Measurements from ENCODE around the gene RPP40.
A peak's percentile ranks its signal among the peaks of the same experiment; 100 is the strongest.
"Not testable (repeated sequence)": the region's sequence is repeated elsewhere in the genome, so short reads cannot be mapped to it uniquely, and the experiment has no call there.

Gene RPP40, protein sequence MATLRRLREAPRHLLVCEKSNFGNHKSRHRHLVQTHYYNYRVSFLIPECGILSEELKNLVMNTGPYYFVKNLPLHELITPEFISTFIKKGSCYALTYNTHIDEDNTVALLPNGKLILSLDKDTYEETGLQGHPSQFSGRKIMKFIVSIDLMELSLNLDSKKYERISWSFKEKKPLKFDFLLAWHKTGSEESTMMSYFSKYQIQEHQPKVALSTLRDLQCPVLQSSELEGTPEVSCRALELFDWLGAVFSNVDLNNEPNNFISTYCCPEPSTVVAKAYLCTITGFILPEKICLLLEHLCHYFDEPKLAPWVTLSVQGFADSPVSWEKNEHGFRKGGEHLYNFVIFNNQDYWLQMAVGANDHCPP

DNA sequence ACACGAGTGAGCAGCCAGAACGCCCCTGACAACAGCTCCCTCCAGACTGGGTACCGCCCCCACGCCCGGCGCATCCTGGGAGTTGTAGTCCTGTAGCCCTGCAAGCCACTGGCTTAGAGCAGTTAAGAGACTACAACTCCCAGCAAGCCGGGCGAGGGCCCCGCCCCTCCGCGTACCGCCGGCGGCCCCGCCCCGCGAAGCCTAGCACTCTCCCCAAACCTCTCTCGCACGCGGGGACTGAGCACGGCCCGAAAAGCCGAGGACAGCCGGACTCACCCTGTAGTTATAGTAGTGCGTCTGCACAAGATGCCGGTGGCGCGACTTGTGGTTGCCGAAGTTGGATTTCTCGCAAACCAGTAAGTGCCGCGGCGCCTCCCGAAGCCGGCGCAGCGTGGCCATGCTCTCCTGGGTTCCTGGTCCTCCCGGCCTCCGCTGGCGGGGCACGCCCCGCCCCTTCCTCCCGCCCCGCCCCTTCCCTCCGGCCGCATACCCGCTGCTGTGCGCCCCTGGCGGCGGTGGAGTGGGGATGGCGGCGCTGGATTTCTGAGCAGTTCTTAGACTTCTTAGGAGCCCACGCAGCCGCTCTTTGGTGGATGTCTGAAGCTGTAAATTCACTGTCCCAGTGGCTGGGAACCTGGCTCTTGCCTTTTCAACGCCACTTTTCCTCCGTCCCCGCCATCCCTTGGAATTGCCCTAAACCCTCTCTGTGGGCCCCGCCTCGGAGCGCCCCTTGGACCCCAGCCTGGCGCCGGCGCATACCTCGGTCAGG, at the start of gene RPP40:
TSS of gene RPP40 (minus strand) at position 434 of the 769 bp plus-strand sequence. CDS start at position 399, 35 bp downstream.
- DNase-seq (ENCODE audit: low spot score) = peak; percentile 97

DNA sequence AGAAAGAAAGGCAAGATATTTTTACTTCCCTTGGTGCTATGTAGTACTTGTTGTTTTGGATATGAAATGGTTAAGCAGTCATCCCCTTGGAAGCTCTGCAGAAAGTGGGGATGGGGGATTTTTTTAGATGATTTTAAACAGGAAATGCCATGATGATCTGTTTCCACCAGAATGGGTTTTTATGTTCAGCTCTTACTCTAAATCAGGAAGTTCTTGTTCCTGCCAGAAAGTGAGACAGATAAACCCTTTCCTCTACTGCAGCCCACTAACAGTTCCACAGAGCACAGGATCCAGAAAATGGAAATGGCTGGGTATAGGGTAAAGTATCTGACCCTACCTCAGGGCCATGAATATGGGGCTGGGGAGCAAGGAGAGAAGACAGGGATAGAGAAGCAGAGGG, 49.2 kb upstream of the RPP40 start:
- DNase-seq (ENCODE audit: low spot score) = no peak

DNA sequence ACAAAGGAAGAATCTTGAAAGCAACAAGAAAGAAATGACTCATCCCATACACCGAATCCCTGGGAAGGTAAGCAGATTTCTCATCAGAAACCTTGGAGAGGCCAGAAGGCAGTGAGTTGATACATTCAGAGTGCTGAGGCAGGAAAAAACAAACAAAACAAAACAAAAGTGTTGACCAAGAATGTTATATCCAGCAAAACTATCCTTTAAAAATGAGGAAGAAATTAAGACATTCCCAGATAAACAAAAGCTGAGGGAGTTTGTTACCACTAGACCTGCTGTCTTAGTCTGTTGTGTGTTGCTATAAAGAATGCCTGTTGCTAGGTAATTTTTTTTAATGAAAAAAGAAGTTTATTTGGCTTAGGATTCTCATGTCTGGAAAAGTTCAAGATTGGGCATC, 47.6 kb upstream of the RPP40 start:
- DNase-seq (ENCODE audit: low spot score) = no peak

DNA sequence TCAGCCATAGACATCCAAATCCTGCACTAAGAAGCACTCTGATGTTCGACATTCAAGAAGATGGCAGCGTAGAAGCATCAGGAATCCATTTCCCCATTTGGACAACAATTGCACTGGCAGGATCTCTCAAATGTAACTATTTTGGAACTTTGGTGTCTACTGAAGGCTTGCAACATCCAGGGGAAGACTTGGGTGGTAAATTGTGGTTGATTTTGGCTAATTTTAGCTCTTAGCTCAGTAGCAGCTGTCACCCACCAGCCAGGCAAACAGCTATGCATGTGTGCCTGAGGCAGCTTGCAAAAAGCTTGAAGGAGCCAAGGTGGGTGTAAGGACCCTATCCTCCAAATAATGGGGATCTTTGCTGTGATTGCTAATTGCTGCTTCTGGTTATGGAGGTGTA, 46.2 kb upstream of the RPP40 start:
- no peak for DNase-seq (ENCODE audit: low spot score)

DNA sequence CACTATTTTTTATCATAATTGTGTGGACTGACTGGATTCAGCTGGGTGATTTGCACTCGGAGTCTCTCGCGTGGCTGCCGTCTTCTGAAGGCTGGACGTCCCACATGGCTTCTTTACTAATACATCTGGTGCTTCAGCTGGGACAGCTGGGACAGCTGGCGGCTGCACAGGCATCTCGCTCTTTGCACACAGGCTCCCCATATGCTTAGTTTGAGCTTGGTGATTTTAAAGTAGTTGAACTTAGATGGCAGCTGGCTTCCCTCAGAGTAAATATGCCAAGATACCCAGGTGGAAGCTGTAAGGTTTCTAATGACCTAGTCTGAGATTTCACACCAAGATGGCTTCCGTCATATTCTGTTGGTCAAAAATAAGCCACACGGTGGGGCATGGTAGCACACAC, 42.6 kb upstream of the RPP40 start:
- DNase-seq (ENCODE audit: low spot score) = no peak

DNA sequence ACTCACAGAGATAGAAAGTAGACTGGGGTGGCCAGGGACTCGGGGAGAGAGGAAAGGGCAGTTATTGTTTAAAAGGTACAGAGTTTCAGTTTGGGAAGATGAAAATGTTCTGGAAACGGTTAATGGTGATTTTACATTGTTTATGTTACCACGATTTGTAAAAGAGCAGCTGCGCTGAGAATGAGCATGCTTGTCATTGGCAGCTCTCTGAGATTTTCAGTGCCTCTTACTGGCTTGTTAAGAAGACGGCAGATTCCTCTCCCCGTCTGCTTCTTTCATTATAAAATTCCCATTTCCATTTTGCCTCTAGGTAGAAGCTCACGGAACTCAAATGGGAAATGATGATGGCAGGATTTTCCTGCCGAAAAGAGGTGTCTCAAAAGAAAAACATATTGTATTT, 41.6 kb upstream of the RPP40 start:
- no peak for DNase-seq (ENCODE audit: low spot score)

DNA sequence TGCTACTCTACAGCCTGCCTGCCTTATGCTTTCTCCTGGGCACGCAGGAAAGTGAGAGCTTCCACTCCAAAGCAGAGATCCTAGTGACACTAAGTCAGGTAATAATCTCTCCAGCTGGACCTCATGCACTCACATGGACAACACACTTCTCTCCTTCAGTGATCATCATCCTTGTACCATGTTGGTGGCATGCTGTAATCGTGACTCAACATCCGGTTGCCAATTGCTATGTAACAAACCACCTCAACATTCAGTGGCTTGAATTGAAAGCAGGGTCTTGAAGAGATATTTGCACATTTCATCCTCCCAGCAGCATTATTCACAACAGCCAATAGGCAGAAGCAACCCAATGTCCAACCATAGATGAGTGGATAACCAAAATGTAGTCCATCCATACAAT, 41.0 kb upstream of the RPP40 start:
- peak; percentile 10 for DNase-seq (ENCODE audit: low spot score)

DNA sequence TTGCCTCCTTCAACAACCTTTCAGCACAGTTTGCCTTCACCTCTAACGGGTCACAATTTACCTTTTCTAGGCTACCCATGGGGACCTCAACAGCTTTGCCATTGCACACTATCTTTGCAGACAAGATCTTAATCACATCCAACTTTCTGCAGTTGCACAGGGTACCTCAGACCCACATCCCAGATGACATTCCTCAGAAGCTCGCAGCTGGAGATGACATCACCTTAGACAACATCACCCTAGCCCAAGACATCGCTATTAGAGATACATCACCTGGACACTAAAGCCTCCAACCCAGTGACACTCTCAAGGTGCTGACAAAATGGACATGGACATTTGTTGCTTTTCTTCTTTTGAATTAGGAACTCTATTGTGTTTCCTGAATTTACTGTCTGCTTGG, 38.6 kb upstream of the RPP40 start:
- no peak for DNase-seq (ENCODE audit: low spot score)

DNA sequence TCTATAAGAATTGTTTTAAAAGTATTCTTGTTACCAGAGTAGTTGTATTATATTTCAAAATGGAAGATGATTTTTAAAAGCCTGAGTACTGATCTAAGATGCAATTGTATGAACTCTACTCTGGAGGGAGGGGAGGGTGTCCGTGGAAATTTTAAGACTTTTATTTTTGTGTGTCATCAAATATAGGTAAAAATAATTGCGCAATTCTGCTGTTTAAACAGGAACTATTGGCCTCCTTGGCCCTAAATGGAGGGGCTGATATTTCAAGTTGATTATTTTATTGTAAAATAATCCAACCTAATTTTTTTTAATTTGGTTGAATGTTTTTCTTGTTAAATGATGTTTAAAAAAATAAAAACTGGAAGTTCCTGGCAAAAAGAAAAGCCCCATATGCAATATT, 38.1 kb upstream of the RPP40 start:
- DNase-seq (ENCODE audit: low spot score) = no peak

DNA sequence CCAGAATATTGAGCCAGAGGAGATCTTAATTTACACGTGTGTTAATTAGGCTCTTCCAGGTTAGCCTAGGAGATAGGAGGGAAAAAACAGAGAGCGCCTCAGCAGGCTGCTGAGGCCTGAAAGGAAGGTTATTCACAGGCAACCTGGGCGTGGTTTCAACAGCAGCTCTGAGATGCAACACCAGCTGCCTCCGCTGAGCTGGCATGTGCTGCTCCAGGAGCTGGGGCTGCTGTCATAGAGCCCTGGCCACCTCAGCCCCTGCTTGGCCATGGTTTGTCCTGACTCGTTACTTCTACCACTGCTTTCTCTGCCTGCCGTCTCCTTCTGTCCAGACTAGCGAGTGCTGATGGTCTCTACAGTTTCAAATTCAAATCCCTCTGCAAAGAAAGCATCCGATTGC, 32.4 kb upstream of the RPP40 start:
- DNase-seq (ENCODE audit: low spot score) = peak; percentile 48

DNA sequence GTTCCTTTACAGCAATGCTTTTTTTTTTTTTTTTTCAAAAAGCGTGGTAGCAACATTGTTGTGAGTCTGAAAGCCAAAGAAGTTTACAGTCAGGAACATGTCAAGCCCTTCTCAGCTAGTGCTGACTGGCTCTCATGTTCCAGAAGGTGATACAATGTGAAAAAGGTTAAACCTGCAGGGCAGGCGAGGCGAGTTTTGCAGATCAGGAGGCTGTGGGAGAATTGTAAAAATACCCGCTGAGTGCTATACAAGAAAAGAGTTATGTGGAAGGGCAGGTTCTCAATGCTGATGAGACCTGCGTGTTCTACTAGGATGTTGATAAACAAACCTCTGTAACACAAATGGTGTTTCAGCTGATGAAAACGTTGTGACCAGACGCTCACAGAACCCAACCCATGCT, 30.9 kb upstream of the RPP40 start:
- no peak for DNase-seq (ENCODE audit: low spot score)

DNA sequence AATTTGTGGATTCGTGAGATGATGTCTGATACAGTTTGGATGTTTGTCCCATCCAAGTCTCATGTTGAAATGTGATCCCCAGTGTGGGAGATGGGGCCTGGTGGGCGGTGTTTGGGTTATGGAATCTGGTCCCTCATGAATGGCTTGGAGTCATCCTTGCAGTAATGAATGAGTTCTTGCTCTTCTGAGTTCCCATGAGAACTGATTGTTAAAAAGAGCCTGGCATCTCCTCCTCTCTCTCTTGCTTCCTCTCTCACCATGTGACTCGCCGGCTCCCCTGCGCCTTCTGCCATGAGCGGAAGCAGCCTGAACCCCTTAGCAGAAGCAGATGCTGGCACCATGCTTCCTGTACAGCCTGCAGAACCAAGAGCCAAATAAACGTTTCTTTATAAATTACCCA, 30.5 kb upstream of the RPP40 start:
- no peak for DNase-seq (ENCODE audit: low spot score)

DNA sequence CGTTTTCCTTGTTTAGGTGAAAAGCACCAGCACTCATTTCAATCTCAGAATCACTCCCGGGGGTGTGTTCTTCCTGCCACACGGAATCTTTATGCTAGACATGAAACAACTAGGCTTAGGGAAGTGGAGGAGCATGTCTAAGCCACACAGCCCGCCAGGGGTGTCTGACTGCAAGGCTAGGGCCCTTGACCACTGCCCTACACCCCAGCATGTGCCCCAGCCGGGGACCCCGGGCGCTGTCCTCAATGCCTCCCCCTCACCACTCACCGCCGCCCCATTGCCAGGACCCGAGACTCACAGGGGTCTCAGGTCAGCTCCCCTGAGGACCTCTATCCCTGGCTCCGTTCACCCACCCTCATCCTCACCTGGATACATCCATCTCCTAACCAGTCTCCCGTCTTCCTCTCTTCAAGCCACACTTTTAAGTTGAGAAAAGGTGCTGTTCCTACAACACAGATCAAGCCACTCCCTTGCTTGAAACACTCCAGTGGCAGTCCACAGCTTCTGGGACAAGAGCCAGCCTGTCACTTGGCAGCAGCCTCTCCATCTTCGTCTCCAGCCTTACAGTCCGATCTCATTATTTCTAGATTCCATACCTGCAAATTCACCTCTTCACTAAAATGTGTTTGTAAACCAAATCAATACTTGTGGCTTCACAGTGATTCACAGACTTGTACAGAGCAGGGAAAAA, 29.5 kb upstream of the RPP40 start:
- DNase-seq (ENCODE audit: low spot score) = not testable (repeated sequence)

DNA sequence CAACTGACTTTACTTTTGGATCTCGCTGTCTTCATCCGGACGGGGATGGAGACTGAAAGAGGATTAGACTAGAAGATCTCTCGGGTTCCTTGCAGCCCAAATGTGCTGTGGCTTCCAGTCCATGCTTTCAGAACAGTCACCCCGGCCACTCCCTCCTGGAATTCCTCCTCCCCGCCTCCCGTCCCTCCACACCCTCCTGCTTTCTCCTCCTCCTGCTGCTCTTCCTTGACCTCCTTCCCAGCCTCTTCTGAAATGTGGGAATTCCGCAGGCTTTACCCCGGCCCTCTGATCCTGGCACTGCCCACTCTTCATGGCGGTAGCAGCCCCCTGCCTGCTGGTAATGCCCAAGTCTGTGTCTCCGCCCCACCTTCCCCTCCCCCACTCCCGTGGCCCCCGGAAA, 28.9 kb upstream of the RPP40 start:
- DNase-seq (ENCODE audit: low spot score) = peak; percentile 56

DNA sequence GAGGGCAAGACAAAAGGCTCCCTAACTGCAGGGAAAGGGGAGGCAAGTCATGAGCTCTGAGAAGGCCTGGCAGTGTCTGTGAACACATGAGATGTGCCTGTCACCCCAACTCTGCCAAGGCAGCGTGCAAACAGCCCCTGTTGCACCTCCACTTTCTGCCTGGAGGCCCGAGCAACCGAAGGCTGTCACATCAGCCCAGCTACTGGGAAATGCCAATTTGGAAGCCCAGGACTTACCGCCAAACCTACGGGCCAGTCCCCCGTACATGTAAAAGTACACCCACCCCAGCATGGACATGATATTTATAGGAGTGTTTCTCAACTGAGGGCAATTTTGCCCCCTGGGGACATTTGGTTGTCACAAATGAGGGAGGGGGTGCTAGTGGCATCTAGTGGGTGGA, 27.3 kb upstream of the RPP40 start:
- no peak for DNase-seq (ENCODE audit: low spot score)

DNA sequence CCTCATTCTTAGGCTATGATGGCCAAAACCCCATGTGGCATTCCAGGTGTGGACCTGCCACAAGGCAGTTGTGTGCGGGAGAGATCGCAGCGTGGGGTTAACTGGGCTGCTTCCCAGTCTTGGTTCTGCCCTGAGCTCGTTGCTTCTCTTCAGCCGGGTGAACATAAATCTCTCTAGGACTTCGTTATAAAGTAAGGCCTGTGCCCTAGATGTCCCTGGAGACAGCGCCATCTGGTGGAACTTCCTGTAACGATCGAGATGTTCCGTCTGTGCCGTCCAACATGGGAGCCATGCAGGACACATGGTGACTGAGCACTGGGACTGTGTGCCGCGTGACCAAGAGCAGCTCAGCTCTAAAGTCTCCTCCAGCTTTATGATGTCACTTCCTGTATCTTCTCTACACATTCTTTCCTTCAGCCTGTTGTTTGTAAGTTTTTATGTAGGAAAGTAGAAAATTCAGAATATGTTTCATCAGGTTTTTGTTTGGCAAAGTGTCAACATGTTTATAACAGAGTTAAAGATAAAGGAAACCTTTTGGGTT, 26.8 kb upstream of the RPP40 start:
- DNase-seq (ENCODE audit: low spot score) = peak; percentile 75

DNA sequence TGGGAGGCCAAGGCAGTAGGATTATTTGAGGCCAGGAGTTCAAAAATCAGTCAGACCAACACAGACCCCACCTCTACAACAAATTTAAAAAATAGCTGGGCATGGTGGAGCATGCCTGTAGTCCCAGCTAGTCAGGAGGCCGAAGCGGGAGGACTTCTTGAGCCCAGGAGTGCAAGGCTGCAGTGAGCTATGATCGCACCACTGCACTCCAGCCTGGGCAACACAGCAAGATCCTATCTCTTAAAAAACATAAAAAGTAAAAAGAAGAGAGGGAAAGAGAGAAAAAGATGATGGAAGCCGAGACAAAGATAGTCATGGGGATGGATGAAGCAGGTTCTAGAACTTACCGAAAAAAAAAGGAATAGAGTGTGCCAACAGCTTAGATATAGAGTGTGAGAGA, 25.8 kb upstream of the RPP40 start:
- no peak for DNase-seq (ENCODE audit: low spot score)

DNA sequence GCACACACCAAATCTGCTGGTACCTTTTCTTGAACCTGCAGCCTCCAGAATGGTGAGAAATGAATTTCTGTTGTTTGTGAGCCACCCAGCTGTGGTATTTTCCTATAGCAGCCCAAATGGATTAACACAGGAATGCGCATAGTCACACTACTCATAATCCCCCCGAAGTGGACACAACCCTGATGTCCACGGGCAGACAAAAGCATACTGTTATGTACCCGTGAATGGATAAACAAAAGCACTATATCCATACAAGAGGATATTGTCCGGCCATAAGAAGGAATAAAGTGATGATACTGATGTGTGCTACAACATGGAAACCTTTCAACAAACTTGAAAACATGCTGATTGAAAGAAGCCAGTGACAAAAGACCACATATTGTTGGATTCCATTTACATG, 25.1 kb upstream of the RPP40 start:
- DNase-seq (ENCODE audit: low spot score) = no peak

DNA sequence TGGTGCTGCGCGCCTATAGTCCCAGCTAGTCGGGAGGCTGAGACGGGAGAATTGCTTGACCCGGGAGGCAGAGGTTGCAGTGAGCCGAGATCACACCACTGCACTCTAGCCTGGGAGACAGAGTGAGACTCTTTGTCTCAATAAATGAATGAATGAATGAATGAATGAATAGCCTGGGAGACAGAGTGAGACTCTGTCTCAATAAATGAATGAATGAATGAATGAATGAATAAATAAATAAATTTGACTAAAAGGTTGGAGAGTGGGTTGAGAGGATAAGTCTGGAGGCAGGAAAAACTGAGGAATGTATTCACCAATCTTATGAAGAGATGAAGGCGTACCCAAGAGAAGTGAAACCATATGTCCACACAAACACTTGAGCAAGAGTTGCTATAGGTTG, 24.5 kb upstream of the RPP40 start:
- no peak for DNase-seq (ENCODE audit: low spot score)

DNA sequence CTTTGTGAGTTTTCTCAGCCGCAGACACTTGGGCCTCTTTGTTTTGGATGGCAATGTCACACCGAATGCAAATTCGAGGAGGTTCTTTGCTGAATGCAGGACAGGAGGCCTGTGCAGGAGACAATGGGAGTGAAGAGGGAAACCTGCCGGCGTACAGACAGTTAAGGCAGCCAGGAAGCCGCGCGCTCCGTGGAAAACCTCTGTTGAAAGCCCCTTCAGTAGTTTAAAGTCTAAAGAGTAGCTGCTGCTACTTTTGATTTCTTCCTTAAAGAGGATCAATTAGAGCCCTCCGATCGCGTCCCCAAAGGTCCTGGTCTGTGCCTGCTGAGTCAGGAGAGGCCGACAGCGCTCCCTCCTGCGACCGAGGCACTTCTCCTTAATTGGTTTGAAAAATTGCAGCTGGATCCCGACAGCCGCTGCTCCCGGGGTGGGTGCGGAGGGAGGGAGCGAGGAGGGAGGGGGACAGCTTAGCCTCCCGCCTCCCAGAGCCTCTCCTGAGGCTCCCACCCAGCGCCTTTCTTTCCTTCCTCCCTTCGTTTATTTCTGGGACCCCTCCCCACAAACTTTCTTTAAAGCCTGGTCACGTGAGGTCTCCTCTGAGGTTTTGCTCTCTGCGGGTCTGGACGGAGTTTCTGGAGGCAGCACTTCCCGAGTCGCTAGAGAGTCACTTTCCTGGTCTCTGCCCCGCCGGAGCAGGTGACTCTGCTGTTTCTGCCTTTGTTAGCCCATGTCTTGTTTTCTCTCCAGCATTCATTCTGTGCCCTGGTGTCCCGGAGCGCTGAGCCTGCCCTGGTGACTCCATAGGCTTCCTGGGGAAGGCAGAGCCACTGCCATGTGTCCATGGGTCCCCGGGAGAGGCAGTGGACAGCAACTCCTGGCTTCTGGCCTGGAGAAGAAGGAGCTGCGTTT, 22.3 kb upstream of the RPP40 start:
- peak; percentile 72 for DNase-seq (ENCODE audit: low spot score)

DNA sequence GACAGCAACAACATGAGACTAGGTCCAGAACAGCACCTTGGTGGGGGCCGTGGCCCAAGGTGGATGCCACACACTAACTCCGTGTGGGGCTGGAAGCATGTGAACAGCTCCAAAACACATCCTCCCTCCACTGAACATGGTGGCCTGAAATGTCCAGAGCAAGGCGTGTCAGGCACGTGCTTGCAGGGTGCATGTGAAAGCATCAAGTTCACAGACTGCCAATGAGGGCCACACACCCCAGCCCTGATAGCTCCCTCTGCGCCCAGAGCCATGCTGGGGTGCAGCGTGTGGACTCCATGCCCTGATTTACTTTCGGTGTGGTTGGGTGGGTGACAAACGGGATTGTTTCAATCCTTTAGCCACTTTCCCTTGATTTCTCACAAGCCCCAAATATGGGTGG, 20.1 kb upstream of the RPP40 start:
- no peak for DNase-seq (ENCODE audit: low spot score)

DNA sequence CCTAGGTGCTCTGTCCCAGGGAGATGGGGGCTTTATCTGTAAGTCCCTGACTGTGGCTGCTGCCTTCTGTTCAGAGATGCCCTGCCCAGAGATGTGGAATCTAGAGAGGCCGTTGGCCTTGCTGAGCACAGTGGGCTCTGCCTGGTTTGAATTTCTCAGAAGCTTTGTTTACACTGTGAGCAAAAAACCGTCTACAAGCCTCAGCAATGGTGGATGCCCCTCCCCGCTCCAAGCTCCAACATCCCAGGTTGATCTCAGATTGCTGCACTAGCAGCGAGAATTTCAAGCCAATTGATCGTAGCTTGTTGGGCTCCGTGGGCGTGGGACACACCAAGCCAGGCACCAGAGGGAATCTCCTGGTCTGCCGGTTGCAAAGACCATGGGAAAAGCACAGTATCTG, 16.3 kb upstream of the RPP40 start:
- no peak for DNase-seq (ENCODE audit: low spot score)
